Urothelium cell line (cell line): Measurements from ENCODE around the gene PEX3.

Experiments
- DNase-seq: peaks from one replicate; pipeline ENCODE4 v3.0.0; 2011; ENCODE audit warnings: low spot score, mixed read lengths
- FAIRE-seq: peaks from 2 replicates; lab custom pipeline; 2011; peaks lifted over from hg19 to GRCh38; lab: Jason Lieb, UNC

PEX3 gene, protein sequence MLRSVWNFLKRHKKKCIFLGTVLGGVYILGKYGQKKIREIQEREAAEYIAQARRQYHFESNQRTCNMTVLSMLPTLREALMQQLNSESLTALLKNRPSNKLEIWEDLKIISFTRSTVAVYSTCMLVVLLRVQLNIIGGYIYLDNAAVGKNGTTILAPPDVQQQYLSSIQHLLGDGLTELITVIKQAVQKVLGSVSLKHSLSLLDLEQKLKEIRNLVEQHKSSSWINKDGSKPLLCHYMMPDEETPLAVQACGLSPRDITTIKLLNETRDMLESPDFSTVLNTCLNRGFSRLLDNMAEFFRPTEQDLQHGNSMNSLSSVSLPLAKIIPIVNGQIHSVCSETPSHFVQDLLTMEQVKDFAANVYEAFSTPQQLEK

DNA sequence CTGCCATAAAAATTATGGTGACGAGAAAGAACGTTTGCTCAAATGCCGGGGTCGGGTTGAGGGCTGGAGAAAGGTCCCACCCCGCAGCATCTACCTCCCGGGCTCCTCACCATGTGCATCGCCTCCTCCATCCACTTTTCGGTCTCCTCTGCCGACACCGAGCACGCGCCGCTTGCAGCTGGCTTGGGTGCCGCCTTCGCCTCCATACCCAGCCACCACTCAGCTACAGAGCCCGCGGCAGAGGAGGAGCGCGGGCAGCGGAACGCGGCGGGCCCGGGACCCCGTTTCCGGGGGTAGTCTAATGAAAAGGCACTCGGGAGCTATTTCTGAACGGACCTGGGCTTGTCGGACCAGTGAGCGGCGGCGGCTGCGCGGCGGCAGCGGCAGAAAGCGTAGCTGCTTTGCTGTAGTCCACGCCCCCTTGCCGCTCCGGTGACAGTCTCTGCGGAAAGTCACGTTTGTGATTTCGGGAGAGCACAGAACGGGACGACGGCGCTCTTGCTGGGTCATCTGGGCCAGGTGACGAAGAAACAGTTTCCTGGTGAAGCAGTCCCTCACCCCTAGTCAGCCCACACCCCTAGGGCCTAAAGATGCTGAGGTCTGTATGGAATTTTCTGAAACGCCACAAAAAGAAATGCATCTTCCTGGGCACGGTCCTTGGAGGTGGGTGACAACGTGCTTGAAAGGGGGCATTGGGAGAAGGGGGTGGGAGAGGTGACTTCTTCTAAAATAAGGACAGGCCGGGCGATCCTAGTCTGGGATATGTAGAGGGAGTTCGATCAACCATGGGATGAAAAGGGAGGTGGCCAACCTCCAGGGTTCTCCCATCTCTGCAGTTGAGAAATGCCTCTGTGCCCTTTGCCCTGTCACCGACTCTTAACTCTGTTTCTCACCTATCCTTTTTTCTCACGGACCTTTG, at the start of gene PEX3, which contains the start of gene ADAT2:
Gene PEX3, plus strand, starts transcription at position 353 of the 919 bp plus-strand sequence. Its CDS starts 238 bp downstream, at position 591.
Gene ADAT2, minus strand, starts transcription at position 243 of the 919 bp plus-strand sequence. Its CDS starts 37 bp downstream, at position 206.
- FAIRE-seq (peak; percentile 94), DNase-seq (peak; percentile 91)

DNA sequence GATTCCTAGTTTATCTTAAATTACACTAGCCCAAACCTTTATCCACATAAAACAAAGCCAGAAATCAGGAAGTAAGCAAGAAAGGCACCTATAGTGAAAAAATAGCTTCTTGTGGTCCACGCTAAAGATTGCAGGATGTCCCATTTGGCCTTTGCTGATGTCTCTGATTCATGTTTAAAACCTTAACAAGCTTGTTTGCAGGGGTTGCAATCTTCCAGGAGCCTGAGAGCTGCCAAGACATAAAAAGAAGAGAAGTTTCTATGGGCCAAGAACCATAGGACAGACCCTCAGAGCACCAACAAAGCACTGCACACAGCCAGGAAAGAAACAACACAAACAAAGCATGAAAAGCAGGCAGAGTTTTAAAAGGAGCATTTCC, 49.5 kb upstream of the PEX3 start:
- DNase-seq: no peak
- no peak for FAIRE-seq

DNA sequence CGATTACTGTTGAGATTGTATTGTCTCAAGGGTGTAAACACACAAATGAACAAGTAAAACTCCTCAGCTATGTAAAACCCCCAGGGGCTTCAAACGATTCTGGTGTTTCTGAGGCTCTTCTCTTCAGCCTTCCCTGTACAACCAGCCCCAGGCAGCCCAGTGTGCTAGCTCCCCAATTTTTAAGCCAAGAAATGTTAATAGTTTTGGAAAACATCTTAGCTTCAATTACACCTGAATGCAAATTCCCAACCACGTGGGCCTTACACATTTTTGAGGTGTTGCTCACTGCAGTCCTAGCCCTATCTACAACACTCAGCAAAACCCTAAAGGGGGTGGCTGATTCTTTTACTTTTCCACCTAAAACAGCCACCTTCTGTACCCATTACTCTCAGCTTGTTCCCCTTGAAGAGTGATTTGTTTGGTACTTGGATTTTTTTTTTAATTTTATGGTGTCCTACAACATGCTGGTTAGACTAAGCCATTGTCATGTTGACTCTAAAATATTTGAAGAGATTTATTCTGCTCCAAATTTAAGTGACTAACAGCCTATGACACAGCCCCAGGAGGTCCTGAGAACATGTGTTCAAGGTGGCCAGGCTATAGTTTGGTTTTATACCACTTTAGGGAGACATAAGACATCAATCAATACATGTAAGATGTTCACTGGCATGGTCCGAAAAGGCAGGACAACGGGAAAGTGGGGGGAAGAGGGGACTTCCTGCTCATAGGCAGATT, 48.8 kb upstream of the PEX3 start:
- no peak for DNase-seq
- FAIRE-seq: no peak

DNA sequence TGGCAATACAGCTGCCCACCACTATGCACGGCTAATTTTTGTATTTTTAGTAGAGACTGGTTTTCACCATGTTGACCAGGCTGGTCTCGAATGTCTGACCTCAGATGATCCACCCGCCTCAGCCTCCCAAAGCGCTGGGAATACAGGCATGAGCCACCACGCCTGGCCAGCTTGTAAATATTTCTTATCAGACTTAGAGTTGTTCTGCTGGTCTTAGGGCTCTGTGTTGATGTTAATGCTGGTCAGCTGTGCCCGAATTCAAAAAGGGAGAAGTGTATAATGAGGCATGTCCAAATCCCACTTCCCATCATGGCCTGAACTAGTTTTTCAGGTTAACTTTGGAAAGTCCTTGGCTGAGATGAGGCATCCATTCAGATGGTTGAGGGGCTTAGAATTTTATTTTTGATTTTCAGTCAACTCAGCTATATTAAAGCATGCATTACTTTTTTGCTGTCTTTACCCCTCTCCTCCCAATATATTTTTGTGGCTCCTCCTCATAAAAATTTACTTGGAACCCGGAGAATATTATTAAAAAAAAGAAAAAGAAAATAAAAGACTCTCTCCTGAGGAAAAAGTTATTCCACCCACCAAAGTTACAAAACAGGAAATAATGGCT, 47.8 kb upstream of the PEX3 start:
- DNase-seq (no peak), FAIRE-seq (no peak)

DNA sequence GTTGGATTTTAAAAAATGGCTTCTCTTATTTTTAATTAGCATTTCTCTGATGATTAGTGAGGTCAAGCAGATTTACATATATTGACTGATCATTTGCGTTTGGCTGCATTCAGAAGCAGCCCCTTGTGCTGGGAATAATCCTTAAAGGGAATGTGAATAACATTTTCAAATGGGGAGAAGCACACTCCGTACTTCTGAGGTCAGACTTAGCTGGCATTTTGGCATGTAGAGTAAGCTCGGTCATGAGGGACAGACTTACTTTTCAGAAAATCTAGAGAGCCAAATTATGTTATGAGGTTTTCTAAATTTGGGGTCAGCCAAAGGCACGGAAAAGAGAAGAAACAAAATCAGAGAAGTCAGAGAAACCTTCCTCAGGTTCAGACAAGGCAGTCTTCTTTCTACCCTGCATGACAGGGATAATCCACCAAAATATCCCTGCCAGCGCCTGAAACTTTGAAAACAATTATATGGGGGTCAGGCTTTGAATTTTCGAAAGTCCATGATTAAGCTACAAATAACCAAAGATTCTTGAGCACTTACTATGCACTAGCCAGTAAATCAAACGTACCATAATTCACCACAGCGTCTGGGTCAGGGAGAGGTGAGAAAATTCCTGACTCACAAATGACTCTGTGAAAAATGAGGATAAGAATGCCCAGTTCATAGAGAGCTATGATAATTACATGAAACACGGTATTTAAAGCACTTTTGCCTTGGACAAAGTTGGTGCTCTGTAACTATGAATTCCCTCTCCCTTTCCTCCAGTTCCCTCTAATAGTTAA, 45.0 kb upstream of the PEX3 start:
- FAIRE-seq (no peak), DNase-seq (no peak)

DNA sequence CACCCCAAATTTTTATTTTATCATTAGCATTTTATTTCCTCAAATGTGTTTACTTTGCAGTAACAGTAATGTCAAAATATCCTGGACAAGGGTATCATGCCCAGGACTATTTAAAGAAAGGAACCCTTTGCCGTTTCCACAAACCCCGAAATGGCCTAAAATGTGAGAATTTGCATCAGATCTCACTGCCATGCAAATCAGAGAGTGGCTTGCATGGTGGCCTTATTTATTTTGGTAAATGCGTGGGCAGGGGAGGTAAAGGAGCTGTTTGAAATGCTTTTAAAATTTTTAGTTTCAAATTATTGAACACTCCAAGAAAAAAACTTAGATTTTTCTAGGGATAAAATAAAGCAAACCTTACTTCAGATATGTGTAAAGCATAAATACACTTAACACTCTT, 43.9 kb upstream of the PEX3 start:
- FAIRE-seq (no peak), DNase-seq (no peak)

DNA sequence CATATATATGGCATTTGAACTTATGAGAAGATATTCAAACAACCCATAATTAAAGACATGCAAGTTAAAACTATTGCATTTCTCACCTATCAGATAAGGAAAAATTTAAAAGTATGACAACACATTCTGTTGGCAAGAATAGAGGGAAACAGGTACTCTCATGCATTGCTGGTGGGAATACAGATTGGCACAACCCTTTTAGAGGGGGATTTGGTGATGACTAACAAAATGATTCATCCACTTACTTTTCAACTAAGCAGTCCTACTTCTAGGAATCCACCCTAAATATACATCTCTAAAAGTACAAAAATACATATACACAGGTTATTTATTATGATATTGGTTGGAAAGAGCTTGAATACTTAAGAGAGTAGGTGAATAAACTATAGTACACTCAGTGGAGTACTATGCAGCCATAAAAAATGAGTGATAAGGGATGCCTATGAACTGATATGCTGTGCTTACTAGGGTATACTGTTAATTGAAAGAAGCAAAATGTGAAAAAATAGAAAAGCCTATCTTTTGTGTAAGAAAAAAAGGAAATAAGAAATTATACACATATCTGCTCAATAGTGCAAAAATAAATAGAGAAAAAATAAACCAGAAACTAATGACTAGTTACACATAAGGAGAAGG, 42.3 kb upstream of the PEX3 start:
- no peak for DNase-seq
- no peak for FAIRE-seq

DNA sequence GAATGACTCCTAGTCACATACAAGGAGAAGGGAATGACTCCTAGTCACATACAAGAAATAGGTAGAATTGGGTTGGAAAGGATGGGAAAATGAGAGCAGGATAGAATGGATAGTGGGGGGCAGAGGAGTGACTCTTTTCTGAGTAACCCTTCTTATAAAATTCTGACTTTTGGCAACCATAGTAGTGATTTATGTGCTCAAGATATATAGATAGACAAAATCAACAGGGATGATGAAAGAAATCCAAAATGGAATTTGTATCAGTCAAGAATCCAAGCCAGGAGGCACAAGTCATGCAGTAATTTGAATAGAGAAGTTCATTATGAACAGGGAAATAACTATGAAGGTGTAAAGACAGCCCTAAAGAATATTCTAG, 41.8 kb upstream of the PEX3 start:
- FAIRE-seq: no peak

DNA sequence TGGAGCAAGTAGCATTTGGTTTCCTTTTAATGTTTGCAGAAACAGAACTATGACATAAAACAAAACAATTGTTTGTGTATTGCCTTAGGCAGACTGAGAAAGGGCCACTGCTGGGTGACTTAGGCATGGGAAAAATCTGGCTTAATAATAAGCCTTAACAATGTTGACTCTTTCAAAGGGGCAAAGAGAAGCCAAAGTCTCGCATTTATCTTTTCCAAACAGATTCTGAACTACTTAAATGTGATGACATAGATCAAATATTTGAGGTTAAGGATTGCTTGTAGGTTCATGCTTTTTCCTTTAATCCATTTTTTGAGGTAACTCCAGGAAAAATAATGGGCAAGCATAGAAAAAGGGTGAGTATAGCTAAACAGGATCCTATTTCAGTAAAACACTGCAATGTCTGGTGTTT, 39.7 kb upstream of the PEX3 start:
- DNase-seq (no peak), FAIRE-seq (no peak)

More for the DNA sequence above, 41.8 kb upstream of the PEX3 start:
- DNase-seq: no peak

DNA sequence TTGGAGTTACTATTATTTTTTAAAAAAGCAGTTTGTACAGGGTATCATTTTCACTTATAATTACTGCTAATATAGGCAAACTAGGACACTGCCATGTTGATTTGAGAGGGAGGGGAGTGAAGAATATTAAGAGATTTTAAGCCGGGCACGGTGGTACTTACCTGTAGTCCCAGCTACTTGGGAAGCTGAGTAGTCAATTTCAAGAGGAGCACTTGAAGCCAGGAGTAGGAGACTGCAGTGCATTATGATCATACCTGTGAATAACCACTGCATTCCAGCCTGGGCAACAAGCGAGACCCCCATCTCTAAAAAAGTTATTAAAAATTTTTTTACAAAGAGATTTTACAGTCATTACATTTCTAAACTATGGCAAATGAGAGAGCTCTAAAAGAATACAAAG, 35.8 kb upstream of the PEX3 start:
- FAIRE-seq: no peak
- DNase-seq: no peak

DNA sequence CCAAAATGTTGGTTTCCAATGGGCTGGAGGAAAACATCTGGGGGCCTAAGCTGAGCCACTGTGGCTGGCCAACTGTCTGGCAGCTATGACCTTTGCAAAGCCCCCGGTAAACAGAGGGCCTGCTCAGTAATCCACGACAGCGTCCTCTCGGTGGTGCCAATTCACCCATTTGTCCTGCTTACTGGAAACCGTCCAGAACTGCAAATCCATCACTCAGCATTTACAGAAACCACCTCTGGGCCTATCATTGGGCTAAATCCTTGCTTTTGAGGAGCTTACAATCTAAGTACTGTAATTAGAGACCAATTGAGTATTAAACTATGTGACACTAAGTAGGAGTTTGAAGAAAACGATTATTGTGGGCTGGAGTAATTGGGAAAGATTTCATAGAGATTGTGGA, 31.1 kb upstream of the PEX3 start:
- no peak for DNase-seq
- FAIRE-seq: no peak

DNA sequence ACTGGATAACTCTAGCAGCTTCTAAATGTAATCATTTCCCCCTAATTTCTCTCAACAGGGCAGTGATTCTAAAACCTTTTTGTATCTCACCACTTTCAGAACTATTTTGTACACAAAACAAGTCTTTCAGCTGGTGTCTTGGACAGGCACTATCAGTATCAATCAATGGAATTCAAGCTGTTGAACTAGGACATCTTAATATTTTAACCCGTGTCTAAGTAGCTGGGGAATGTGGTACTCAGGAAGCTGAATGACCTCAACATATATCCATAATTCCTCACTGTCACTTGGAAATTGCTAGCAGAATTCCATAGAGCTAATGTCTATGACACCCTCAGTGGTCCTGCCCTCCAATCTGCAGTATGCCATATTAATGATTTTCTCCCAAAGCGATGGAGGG, 24.6 kb upstream of the PEX3 start:
- DNase-seq (no peak), FAIRE-seq (no peak)

DNA sequence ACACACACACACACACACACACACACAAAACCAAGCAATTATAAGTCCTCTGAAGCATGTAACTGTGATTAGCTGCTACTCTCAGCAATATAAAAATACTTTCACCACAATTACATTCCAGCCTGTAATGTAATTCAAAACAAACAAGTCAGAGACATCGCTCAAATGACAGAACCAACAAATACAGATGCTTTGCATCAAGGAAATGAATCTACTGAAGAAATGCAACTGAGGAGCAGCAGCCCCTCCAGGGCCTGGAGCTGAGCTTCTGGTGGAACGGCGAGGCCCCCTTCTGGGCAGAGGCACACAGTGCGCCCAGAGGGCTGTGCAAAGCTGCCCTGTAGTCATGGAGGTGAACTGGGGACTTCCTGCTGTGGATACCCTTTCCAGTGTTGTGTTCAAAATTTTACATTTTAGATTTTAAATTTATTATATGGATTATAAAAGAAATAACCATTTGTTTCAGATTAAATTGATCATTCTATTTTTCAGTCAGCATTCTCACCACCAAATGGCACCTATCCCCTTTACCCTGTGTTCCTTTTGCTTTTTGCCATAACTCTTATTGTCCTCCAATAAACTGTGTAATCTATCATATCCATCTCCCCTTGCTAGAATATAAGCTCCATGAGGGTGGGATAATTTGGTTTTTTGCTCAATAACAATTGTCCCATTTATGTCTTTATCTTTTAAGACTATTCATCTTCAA, 23.3 kb upstream of the PEX3 start:
- FAIRE-seq: no peak
- DNase-seq: peak; percentile 68

DNA sequence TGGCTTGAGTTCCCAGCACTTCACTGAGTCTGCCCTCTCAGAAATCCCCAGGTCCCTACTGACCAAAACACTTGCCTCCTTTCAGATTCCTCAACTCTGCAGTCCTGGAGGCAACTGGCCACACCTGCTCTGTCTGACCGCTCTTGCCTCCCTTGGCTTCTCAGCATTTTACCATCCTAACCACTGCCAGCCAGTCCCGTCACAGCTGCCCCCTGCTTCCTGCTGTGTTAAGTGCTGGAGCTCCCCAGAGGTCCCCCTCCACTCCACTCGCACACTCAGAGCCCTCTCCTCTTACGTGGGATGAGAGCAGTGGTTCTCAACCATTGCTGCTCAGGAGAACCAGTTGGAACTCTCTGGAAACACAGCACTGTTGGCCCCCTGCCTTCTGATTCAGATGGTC, 20.6 kb upstream of the PEX3 start:
- no peak for DNase-seq
- FAIRE-seq: no peak

DNA sequence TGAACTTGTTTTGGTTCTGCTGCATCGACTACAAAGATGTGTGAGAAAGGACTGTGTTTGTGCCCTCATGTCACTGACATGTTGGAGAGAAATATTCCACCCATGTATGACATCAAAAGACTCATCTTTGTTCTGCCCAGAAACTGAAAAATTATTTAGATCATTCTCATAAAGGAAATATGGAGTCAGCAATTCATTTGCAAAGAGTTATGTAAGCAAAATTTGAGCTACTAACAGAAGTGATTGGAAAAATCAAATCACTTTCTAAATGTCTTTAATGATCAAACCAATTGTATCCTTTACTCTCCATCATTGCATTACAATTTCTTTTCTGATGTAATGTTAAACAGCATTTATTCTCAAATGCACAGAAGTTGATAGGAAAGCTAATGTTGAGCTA, 19.4 kb upstream of the PEX3 start:
- no peak for FAIRE-seq
- DNase-seq: no peak

DNA sequence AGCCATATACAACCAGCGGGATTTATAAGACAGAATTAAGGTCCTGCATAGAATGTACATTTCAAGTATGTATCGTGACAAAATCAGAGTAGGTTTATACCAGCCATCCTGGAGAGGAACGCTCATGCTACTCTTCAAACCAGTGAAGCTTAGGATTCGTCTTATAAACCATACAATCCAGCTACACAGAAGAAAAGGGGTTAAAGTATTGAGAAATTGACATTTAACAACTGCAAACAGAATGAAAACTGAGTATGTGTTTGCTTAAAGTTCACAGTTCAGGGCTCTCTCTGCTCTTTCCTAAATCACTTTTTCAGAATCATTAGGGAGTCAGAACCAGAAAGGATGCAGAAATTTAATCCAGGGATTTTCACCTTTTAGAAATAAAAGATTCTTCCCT, 18.0 kb upstream of the PEX3 start:
- FAIRE-seq: no peak

DNA sequence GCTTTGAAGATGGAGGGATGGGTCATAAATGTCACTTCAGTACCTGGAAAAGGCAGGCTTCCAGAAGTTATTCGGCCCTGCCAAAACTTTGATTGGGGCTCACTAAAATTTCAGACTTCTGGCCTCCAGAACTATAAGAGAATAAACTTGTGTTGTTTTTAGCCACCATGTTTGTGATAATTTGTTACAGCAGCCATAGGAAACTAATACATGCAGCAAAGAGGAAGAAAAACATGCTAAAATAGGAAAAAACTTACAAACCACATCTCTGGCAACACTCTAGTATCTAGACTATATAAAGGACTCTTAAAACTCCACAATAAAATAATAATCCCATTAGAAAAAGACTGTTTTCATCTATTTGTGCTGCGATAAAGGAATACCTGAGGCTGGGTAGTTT, 9.6 kb upstream of the PEX3 start:
- FAIRE-seq: no peak

More for the DNA sequence above, 18.0 kb upstream of the PEX3 start:
- DNase-seq: no peak

DNA sequence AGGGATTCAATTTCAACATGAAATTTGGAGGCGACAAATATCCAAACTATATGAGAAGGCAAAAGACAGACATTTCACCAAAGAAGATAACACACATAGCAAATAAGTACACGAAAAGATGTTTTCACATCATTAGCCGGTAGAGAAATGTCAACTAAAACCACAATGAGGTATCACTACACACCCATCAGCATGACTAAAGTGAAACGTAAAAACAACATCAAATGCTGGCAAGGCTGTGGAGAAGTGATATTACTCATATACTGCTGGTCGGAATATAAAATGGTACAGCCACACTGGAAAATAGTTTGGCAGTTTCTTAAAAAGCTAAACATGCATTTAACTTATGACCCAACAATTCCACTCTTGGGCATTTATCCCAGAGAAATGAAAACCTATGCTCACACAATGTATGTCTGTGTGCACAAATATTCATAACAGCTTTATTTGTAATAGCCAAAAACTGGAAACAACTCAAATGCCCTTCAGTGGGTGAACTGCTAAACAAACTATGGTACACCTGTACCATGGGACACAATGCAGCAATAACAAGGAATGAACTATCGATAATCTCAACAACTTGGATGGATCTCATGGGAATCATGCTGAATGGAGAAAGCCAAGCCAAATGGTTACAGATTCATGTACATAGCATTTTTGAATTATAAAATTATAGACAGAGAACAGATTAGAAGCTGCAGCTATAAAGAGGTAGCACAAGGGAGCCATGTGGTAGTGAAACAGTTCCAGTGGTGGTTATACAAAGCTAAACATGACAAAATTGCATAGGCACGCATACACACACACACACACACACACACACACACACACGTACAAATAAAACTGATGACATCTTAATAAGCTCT, 8.7 kb upstream of the PEX3 start:
- no peak for DNase-seq
- no peak for FAIRE-seq

More for the DNA sequence above, 9.6 kb upstream of the PEX3 start:
- no peak for DNase-seq
